DND-41 (cell line): Measurements from ENCODE around the gene ZBTB21.

Source experiments
- ATAC-seq: fragments of 200-7000 bp; cut with Tn5 transposase; 3 replicates; pipeline ENCODE4 v1.9.1; 2021; ENCODE audit warnings: low read depth; ENCODE audit not compliant: insufficient read depth
- DNase-seq: peaks from one replicate; pipeline ENCODE4 v3.0.0-alpha.2; 2020
- H2AFZ ChIP-seq: 2 replicates; pipeline ENCODE4 v1.6.0; 2012; ENCODE audit warnings: low read depth, low read length
- H3K27ac ChIP-seq: 2 replicates; pipeline ENCODE4 v1.5.1; 2012; ENCODE audit warnings: low read length, inconsistent platforms
- H3K27me3 ChIP-seq: fragments of 200-600 bp; sonication (generic); 2 replicates; pipeline ENCODE4 v1.6.0; 2012; ENCODE audit warnings: low read length, mild to moderate bottlenecking, inconsistent platforms; ENCODE audit not compliant: insufficient read depth, poor library complexity
- H3K36me3 ChIP-seq: 2 replicates; pipeline ENCODE4 v1.5.1; 2012; ENCODE audit warnings: low read length, inconsistent platforms; ENCODE audit not compliant: insufficient read depth
- H3K4me1 ChIP-seq: 2 replicates; pipeline ENCODE4 v1.5.1; 2012; ENCODE audit warnings: mild to moderate bottlenecking, low read length; ENCODE audit not compliant: insufficient read depth
- H3K4me2 ChIP-seq: 2 replicates; pipeline ENCODE4 v1.6.0; 2012; ENCODE audit warnings: mild to moderate bottlenecking, moderate library complexity, low read length, inconsistent platforms; ENCODE audit not compliant: insufficient read depth
- H3K4me3 ChIP-seq, 2 experiments: fragments of 200-600 bp in 1 of 2; shearing (Covaris generic) in 1 of 2; 2 replicates each; pipeline ENCODE4 v1.5.1; 2012 to 2016; ENCODE audit warnings: inconsistent platforms in 2 of 2, low read length in 2 of 2, mild to moderate bottlenecking in 2 of 2, low read depth in 1 of 2, moderate library complexity in 1 of 2
- H3K79me2 ChIP-seq: 2 replicates; pipeline ENCODE4 v1.6.0; 2012; ENCODE audit warnings: low read length, inconsistent platforms; ENCODE audit not compliant: insufficient read depth
- H3K9ac ChIP-seq: 2 replicates; pipeline ENCODE4 v1.6.0; 2012; ENCODE audit warnings: low read depth, mild to moderate bottlenecking, inconsistent platforms, low read length, moderate library complexity
- H3K9me3 ChIP-seq: 2 replicates; pipeline ENCODE4 v1.5.1; 2012; ENCODE audit warnings: low read length, moderate library complexity, mild to moderate bottlenecking, inconsistent platforms; ENCODE audit not compliant: insufficient read depth, severe bottlenecking
- H4K20me1 ChIP-seq: 2 replicates; pipeline ENCODE4 v1.6.0; 2012; ENCODE audit warnings: low read length; ENCODE audit not compliant: insufficient read depth
- EZH2 ChIP-seq: IDR thresholded peaks from 3 replicates; pipeline ENCODE4 v1.6.1; 2012; ENCODE audit warnings: borderline replicate concordance, low read depth, mild to moderate bottlenecking, moderate library complexity, low read length, inconsistent platforms; ENCODE audit not compliant: severe bottlenecking
- TF ChIP-seq, protein P1 (sequence below): IDR thresholded peaks from 2 replicates; pipeline ENCODE4 v1.5.1; 2012; ENCODE audit warnings: borderline replicate concordance, low read length, moderate library complexity, mild to moderate bottlenecking; ENCODE audit not compliant: poor library complexity, severe bottlenecking; ENCODE audit errors: extremely low read depth

The ZBTB21 gene

DNA sequence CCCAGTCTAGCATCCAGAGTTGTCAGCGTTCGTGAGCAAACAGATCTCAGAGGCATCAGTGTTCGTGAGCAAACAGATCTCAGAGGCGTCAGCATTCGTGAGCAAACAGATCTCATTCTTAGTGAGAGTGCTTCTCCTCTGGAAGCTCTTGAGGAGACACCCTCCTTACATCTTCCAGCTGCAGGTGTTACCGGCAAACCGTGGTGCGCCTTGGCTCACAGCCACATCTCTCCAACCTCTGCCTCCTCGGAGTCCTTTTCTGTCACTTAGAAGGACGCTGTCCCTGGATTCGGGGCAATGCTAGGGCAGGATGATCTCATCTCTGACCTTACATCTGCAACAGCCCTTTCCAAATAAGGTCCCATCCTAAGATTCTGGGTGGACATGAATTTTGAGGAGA, 46.3 kb upstream of the ZBTB21 start:
- Histone ChIP-seq H3K27ac (no peak overlapping the region), H4K20me1 (no peaks in the 10 kb centered on the region), H3K79me2 (no peaks in the 10 kb centered on the region), H3K9ac (no peak overlapping the region), H3K27me3 (no peaks in the 10 kb centered on the region), H3K4me3 (no peak overlapping the region), H3K4me2 (no peak overlapping the region), H3K4me1 (peaks cover 15% of the 10 kb centered on the region), H2AFZ (no peak overlapping the region), H3K9me3 (no peaks in the 10 kb centered on the region), H3K36me3 (no peaks in the 10 kb centered on the region)
- no peak for DNase-seq
- peak; percentile 36; the same call in 2 of the 3 replicates for ATAC-seq
- TF ChIP-seq EZH2: no peak
- TF ChIP-seq, protein P1, sequence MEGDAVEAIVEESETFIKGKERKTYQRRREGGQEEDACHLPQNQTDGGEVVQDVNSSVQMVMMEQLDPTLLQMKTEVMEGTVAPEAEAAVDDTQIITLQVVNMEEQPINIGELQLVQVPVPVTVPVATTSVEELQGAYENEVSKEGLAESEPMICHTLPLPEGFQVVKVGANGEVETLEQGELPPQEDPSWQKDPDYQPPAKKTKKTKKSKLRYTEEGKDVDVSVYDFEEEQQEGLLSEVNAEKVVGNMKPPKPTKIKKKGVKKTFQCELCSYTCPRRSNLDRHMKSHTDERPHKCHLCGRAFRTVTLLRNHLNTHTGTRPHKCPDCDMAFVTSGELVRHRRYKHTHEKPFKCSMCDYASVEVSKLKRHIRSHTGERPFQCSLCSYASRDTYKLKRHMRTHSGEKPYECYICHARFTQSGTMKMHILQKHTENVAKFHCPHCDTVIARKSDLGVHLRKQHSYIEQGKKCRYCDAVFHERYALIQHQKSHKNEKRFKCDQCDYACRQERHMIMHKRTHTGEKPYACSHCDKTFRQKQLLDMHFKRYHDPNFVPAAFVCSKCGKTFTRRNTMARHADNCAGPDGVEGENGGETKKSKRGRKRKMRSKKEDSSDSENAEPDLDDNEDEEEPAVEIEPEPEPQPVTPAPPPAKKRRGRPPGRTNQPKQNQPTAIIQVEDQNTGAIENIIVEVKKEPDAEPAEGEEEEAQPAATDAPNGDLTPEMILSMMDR: no peak

DNA sequence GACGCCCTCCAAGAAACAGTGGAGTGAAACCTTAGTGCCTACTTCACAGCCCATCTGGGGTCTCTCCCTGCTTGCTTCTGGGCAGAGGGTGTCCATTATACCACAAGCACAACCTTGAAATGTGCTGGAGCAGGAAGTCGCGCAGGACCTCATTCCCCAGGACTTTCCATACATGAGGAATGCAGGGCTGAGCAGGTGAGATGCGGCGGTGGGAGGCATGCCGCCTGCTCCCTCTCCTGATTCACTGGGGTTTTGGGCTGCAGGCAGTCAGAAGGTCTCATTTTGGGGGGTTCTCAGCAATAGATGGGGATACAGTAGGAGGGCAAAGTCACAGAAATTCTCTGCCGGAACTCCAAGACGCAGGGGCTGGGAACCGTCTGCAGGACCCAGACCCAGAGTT, 45.3 kb upstream of the ZBTB21 start:
- Histone ChIP-seq H4K20me1 (no peaks in the 10 kb centered on the region), H3K4me3 (no peak overlapping the region), H2AFZ (no peak overlapping the region), H3K36me3 (no peaks in the 10 kb centered on the region), H3K9me3 (no peaks in the 10 kb centered on the region), H3K9ac (no peak overlapping the region), H3K27me3 (no peaks in the 10 kb centered on the region), H3K4me2 (no peak overlapping the region), H3K27ac (no peak overlapping the region), H3K4me1 (peaks cover 8% of the 10 kb centered on the region), H3K79me2 (no peaks in the 10 kb centered on the region)
- DNase-seq: no peak
- no peak for TF ChIP-seq EZH2
- TF ChIP-seq, protein P1: no peak
- no peak for ATAC-seq

GRCh38 chr21:42051788-42052187, 41.6 kb upstream of the ZBTB21 start:
- H3K4me2 ChIP-seq: peak overlapping the region; percentile 5; the same call in 1 of the 2 replicates
- ATAC-seq (no peak), DNase-seq (no peak)
- TF ChIP-seq, protein P1: no peak
- TF ChIP-seq EZH2: no peak
- H3K4me3 ChIP-seq: no peak overlapping the region
- no peaks in the 10 kb centered on the region for H3K27me3 ChIP-seq
- no peak overlapping the region for H3K9ac ChIP-seq
- H3K36me3 ChIP-seq: no peaks in the 10 kb centered on the region
- H3K79me2 ChIP-seq: no peaks in the 10 kb centered on the region
- H3K9me3 ChIP-seq: no peaks in the 10 kb centered on the region
- no peak overlapping the region for H3K27ac ChIP-seq
- H4K20me1 ChIP-seq: no peaks in the 10 kb centered on the region
- H3K4me1 ChIP-seq: peaks cover 8% of the 10 kb centered on the region
- H2AFZ ChIP-seq: no peak overlapping the region
